Neural cell (in vitro differentiated cells): Measurements from ENCODE around the gene IL18BP.

Source experiments
- EZH2 ChIP-seq: fragments of 200-600, 300-800 bp; shearing (Covaris generic), sonication (generic); IDR thresholded peaks from 2 replicates; pipeline ENCODE4 v1.6.1; 2014; ENCODE audit warnings: antibody characterized with exemption, low read length, borderline replicate concordance, mild to moderate bottlenecking; ENCODE audit not compliant: insufficient read depth, poor library complexity, severe bottlenecking
- SMC3 ChIP-seq: fragments of 450-650 bp; conservative IDR thresholded peaks from 2 replicates; pipeline ENCODE4 v1.6.1; 2014; ENCODE audit warnings: antibody characterized with exemption, mild to moderate bottlenecking, moderate library complexity; ENCODE audit not compliant: poor library complexity
- TF ChIP-seq, protein P1 (sequence below): fragments of 450-650 bp; IDR thresholded peaks from 2 replicates; pipeline ENCODE4 v1.5.1; 2014; ENCODE audit warnings: antibody characterized with exemption, mild to moderate bottlenecking, moderate library complexity; ENCODE audit not compliant: poor library complexity, severe bottlenecking
- TF ChIP-seq, protein P2 (sequence below): IDR thresholded peaks from 2 replicates; pipeline ENCODE4 v1.6.1; 2012; ENCODE audit warnings: borderline replicate concordance

DNA sequence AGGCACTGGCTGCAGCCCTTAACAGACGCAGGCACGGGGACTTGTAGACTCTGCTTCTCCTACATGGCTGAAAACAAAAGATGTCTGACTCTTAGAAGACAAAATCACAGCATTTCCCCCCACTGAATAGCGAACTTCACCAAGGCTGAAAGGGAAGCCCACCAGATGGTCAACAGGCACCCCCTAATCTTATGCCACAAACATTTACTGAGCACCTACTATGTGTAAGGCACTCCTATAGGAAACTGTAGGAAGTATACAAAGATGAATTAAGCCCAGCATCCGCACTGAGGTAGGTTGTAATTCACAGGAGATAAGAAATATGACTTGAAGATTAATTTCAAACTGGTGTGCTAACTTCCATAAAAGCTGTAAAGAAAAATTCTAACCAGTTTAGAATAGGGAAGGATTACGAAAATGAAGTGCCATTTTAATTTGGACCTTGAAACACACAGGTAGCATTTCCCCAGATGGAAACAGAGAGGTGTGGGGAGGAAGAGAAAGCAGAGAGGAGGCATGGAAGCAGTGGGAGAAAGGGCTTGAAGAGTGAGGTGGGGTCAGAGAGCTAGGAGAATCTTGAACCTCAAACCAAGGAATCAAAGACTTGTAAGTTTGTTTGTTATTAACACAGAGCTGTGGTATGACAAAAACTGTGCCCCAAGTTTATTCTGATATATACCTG is 43.5 kb downstream of the IL18BP start:
- TF ChIP-seq SMC3 (no peak), EZH2 (no peak)
- TF ChIP-seq, protein P1, sequence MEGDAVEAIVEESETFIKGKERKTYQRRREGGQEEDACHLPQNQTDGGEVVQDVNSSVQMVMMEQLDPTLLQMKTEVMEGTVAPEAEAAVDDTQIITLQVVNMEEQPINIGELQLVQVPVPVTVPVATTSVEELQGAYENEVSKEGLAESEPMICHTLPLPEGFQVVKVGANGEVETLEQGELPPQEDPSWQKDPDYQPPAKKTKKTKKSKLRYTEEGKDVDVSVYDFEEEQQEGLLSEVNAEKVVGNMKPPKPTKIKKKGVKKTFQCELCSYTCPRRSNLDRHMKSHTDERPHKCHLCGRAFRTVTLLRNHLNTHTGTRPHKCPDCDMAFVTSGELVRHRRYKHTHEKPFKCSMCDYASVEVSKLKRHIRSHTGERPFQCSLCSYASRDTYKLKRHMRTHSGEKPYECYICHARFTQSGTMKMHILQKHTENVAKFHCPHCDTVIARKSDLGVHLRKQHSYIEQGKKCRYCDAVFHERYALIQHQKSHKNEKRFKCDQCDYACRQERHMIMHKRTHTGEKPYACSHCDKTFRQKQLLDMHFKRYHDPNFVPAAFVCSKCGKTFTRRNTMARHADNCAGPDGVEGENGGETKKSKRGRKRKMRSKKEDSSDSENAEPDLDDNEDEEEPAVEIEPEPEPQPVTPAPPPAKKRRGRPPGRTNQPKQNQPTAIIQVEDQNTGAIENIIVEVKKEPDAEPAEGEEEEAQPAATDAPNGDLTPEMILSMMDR, result no peak
- TF ChIP-seq, protein P2, sequence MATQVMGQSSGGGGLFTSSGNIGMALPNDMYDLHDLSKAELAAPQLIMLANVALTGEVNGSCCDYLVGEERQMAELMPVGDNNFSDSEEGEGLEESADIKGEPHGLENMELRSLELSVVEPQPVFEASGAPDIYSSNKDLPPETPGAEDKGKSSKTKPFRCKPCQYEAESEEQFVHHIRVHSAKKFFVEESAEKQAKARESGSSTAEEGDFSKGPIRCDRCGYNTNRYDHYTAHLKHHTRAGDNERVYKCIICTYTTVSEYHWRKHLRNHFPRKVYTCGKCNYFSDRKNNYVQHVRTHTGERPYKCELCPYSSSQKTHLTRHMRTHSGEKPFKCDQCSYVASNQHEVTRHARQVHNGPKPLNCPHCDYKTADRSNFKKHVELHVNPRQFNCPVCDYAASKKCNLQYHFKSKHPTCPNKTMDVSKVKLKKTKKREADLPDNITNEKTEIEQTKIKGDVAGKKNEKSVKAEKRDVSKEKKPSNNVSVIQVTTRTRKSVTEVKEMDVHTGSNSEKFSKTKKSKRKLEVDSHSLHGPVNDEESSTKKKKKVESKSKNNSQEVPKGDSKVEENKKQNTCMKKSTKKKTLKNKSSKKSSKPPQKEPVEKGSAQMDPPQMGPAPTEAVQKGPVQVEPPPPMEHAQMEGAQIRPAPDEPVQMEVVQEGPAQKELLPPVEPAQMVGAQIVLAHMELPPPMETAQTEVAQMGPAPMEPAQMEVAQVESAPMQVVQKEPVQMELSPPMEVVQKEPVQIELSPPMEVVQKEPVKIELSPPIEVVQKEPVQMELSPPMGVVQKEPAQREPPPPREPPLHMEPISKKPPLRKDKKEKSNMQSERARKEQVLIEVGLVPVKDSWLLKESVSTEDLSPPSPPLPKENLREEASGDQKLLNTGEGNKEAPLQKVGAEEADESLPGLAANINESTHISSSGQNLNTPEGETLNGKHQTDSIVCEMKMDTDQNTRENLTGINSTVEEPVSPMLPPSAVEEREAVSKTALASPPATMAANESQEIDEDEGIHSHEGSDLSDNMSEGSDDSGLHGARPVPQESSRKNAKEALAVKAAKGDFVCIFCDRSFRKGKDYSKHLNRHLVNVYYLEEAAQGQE, result no peak
